ENCODE data around the gene NKAIN1. TPM values are rescaled to one million over a fixed set of nuclear protein-coding genes. Genes with fewer than 3 reads are reported as not detected.

Gene NKAIN1
- total RNA-seq, 4 donors from 2014 or later = 0.09 to 0.30 (median 0.12) TPM; not detected in 1

DNA sequence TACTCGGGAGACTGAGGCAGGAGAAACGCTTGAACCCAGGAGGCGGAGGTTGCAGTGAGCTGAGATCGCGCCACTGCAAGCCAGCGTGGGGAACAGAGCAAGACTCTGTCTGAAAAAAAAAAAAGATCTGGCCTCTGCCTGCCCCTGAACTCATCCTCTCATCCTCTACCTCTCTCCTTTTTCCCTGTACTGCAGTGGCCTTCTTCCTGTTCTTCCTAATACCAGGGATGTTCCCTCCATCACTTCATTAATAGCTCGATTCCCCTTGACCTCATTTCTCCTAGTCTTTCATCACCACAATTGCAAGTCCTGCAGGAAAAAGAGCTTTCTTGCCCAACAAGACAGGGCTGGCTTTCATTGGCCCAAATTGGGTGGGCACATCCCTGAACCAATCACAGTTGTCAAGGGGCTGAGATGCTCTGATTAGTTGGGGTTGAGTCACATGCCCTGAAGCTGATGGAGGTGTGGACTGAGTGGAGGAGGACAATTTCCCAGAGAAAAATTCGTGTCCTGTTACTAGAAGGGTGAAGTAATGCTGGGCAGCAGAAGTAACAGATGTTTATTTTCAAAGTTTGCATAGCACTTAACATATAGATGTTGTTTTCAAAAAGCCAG lies 87.4 kb downstream of the NKAIN1 start:
- Histone ChIP-seq H3K36me3 (no peaks in the 10 kb centered on the region), H3K27ac (no peak overlapping the region), H3K9me3 (no peaks in the 10 kb centered on the region), H3K27me3 (no peaks in the 10 kb centered on the region), H3K4me1 (peaks cover 0 to 39% (median 10%) of the 10 kb centered on the region in 3 donors), H3K4me3 (no peak overlapping the region)
- TF ChIP-seq, protein P1, sequence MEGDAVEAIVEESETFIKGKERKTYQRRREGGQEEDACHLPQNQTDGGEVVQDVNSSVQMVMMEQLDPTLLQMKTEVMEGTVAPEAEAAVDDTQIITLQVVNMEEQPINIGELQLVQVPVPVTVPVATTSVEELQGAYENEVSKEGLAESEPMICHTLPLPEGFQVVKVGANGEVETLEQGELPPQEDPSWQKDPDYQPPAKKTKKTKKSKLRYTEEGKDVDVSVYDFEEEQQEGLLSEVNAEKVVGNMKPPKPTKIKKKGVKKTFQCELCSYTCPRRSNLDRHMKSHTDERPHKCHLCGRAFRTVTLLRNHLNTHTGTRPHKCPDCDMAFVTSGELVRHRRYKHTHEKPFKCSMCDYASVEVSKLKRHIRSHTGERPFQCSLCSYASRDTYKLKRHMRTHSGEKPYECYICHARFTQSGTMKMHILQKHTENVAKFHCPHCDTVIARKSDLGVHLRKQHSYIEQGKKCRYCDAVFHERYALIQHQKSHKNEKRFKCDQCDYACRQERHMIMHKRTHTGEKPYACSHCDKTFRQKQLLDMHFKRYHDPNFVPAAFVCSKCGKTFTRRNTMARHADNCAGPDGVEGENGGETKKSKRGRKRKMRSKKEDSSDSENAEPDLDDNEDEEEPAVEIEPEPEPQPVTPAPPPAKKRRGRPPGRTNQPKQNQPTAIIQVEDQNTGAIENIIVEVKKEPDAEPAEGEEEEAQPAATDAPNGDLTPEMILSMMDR (IDR thresholded peaks at IDR 0.05) = no peak
- no peak for TF ChIP-seq POLR2A (IDR thresholded peaks at IDR 0.05)
- DNase-seq = no peak
- intact Hi-C loops (cut with DNase I) = no loop called here
- 63 to 71% methylated on average over 8 of the region's 8 CpGs for WGBS, 2 donors

DNA sequence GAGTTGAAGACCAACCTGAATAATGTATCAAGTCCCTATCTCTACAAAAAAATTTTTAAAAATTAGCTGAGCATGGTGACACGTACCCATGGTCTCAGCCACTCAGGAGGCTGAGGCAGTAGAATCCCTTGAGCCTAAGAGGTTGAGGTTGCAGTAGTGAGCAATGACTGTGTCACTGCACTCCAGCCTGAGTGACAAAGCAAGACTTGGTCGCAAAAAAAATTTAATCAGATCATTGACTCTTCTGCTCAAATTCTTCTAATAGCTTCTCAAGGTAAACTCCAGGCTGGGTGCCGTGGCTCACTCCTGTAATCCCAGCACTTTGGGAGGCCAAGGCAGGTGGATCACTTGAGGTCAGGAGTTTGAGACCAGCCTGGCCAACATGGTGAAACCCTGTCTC lies 88.3 kb downstream of the NKAIN1 start:
- peaks cover 0 to 39% (median 10%) of the 10 kb centered on the region in 3 donors for H3K4me1 ChIP-seq
- H3K36me3 ChIP-seq = no peaks in the 10 kb centered on the region
- no peak overlapping the region for H3K27ac ChIP-seq
- H3K9me3 ChIP-seq = no peaks in the 10 kb centered on the region
- no peak for TF ChIP-seq POLR2A (IDR thresholded peaks at IDR 0.05)
- TF ChIP-seq, protein P1 (IDR thresholded peaks at IDR 0.05) = no peak
- WGBS, 2 donors = 74 to 83% methylated on average over 3 of the region's 3 CpGs
- no peak for DNase-seq
- intact Hi-C loops (cut with DNase I) = no loop called here
- H3K4me3 ChIP-seq = no peak overlapping the region
- H3K27me3 ChIP-seq = no peaks in the 10 kb centered on the region

DNA sequence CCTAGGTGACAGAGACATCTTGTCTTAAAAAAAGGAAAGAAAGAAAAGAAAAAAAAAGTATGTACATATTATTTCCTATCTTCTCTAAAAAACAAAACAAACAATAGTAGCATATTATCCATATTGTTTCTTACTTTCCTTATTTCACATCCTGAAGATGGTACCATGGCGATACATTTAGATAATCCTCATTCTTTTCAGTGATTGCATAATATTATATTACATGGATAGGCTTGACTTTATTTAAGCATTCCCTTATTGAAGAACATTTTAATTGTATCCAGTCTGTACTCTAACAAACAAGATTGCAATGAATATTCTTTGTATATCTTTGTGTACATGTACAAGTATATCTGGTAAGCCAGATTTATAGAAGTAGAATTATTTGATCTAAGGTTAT lies 91.3 kb downstream of the NKAIN1 start:
- WGBS, 2 donors = 90 to 91% methylated on average over 1 of the region's 1 CpG

DNA sequence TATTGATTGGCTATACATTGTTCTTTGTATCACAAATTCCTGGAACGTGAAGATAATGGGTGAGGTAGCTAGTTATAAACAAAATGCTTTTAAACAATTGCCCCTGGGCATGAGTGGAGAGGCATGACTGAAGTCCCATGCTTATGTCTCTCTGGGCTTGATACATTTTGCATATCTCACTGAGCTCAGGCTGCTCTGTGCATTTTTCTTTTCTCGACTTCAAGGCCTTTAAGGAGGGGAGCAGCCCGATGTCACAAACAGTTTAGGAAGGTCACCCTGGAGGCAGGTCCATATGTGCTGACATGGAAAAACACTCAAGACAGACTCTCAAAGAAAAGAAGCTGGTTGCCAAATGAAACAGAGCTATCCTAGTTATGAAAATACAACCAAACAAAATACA lies 94.0 kb downstream of the NKAIN1 start:
- H3K27me3 ChIP-seq = no peaks in the 10 kb centered on the region
- no peaks in the 10 kb centered on the region for H3K9me3 ChIP-seq
- H3K27ac ChIP-seq = no peak overlapping the region
- no peaks in the 10 kb centered on the region for H3K4me1 ChIP-seq
- TF ChIP-seq POLR2A (IDR thresholded peaks at IDR 0.05) = no peak
- TF ChIP-seq, protein P1 (IDR thresholded peaks at IDR 0.05) = no peak
- H3K4me3 ChIP-seq = no peak overlapping the region
- H3K36me3 ChIP-seq = no peaks in the 10 kb centered on the region
- 36 to 65% methylated on average over 3 of the region's 3 CpGs for WGBS, 2 donors
- no peak for DNase-seq
- intact Hi-C loops (cut with DNase I) = no loop called here

More for the DNA sequence above, 91.3 kb downstream of the NKAIN1 start:
- no peak for DNase-seq
- Histone ChIP-seq H3K27me3 (no peaks in the 10 kb centered on the region), H3K36me3 (no peaks in the 10 kb centered on the region), H3K9me3 (no peaks in the 10 kb centered on the region), H3K4me3 (no peak overlapping the region), H3K27ac (no peak overlapping the region), H3K4me1 (peaks cover 0 to 12% (median 5%) of the 10 kb centered on the region in 3 donors)
- intact Hi-C loops (cut with DNase I) = no loop called here
- TF ChIP-seq, protein P1 (IDR thresholded peaks at IDR 0.05) = no peak
- no peak for TF ChIP-seq POLR2A (IDR thresholded peaks at IDR 0.05)

DNA sequence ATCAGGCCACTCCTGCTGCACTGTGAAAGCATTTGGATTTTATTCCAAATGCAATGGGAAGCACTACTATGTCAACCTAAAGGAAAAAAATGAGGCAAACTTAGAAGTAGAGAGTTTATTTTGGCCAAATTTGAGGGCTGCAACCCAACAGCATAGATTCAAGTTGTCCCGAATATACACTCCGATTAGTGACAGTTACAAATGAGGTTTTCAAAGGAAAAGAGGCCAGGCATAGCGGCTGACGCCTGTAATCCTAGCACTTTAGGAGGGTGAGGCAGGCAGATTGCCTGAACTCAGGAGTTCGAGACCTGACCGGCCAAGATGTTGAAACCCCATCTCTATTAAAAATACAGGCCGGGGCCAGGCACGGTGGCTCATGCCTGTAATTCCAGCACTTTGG lies 95.2 kb downstream of the NKAIN1 start:
- intact Hi-C loops (cut with DNase I) = no loop called here
- no peaks in the 10 kb centered on the region for H3K36me3 ChIP-seq

More for the DNA sequence above, 95.2 kb downstream of the NKAIN1 start:
- no peak for DNase-seq
- no peaks in the 10 kb centered on the region for H3K9me3 ChIP-seq
- no peaks in the 10 kb centered on the region for H3K4me1 ChIP-seq
- 71 to 73% methylated on average over 6 to 7 of the region's 8 CpGs for WGBS, 2 donors
- no peaks in the 10 kb centered on the region for H3K27me3 ChIP-seq
- no peak overlapping the region for H3K4me3 ChIP-seq
- no peak for TF ChIP-seq POLR2A (IDR thresholded peaks at IDR 0.05)
- TF ChIP-seq, protein P1 (IDR thresholded peaks at IDR 0.05) = no peak
- no peak overlapping the region for H3K27ac ChIP-seq

Data from esophagus squamous epithelium (tissue), 5 donors.